T-helper 1 cell treated with Interleukin-12 subunit alpha and Interleukin-12 subunit beta and Interleukin-4 antibody, amounts not matched to agents 30 ng/mL and 1 ng/mL, for 36 hours (primary cell): ENCODE results near the gene CPSF3. TPM values are rescaled to one million over a fixed set of nuclear protein-coding genes. Genes with fewer than 3 reads are reported as not detected.

Experiments used
- intact Hi-C: fragments of 100-400 bp; cut with micrococcal nuclease; formaldehyde crosslinking; loops from one replicate; pipeline ENCODE4 v1.15.1; 2024
- total RNA-seq: library from RNA; stranded (reverse); gene quantifications from 2 replicates; pipeline ENCODE4 v1.2.3, GENCODE V29; 2022

The CPSF3 gene
- total RNA-seq, 1 donor from 2014 or later, result 46.0 TPM

GRCh38 chr2:9462886-9463697, 39.6 kb downstream of the CPSF3 start:
- intact Hi-C loops, result no loop called here

GRCh38 chr2:9463698-9464034, 40.2 kb downstream of the CPSF3 start:
- intact Hi-C loops, result no loop called here

- intact Hi-C loops, result no loop called here
Observed at GRCh38 chr2:9465170-9465569, 41.7 kb downstream of the CPSF3 start.

- intact Hi-C loops, result no loop called here
Observed at GRCh38 chr2:9466147-9466683, 42.8 kb downstream of the CPSF3 start.

- intact Hi-C loops, result no loop called here
Observed at GRCh38 chr2:9467687-9468086, 44.2 kb downstream of the CPSF3 start.

- intact Hi-C loops, result loop anchor here (5.0 to 10.0 kb wide), 2 partner anchors 144 to 976 kb away; partner anchors contain the start of gene ODC1
Observed at GRCh38 chr2:9471206-9471605, 47.8 kb downstream of the CPSF3 start.

GRCh38 chr2:9472511-9472910, 49.1 kb downstream of the CPSF3 start:
- intact Hi-C loops, result loop anchor here (5.0 to 10.0 kb wide), 2 partner anchors 142 to 975 kb away; partner anchors contain the start of gene ODC1

- intact Hi-C loops, result loop anchor here (5.0 to 10.0 kb wide), 2 partner anchors 141 to 974 kb away; partner anchors contain the start of gene ODC1
Observed at GRCh38 chr2:9473308-9473984, 50.0 kb downstream of the CPSF3 start.

- intact Hi-C loops, result loop anchor here (1.0 to 10.0 kb wide), 8 partner anchors 51 to 973 kb away; partner anchors contain the start of genes ADAM17, CPSF3, ITGB1BP1 and ODC1
Observed at GRCh38 chr2:9473985-9474360, 50.5 kb downstream of the CPSF3 start.

- intact Hi-C loops, result loop anchor here (1.0 to 10.0 kb wide), 9 partner anchors 51 to 973 kb away; partner anchors contain the start of genes ADAM17, CPSF3, ITGB1BP1 and ODC1
Observed at GRCh38 chr2:9474361-9475057, 51.1 kb downstream of the CPSF3 start, which contains the start of gene IAH1. Gene IAH1 (plus strand): TSS chr2:9474551. CDS start chr2:9474567, 16 bp downstream.

- intact Hi-C loops, result loop anchor here (10.0 kb wide), 1 partner anchor 137 kb away; no protein-coding TSS in a partner anchor
Observed at GRCh38 chr2:9477914-9478313, 54.5 kb downstream of the CPSF3 start.

GRCh38 chr2:9478526-9478925, 55.1 kb downstream of the CPSF3 start:
- intact Hi-C loops, result loop anchor here (10.0 kb wide), 1 partner anchor 136 kb away; no protein-coding TSS in a partner anchor

GRCh38 chr2:9480157-9480556, 56.7 kb downstream of the CPSF3 start:
- intact Hi-C loops, result no loop called here

GRCh38 chr2:9483107-9483506, 59.7 kb downstream of the CPSF3 start:
- intact Hi-C loops, result no loop called here

GRCh38 chr2:9484533-9484932, 61.1 kb downstream of the CPSF3 start:
- intact Hi-C loops, result no loop called here

- intact Hi-C loops, result no loop called here
Observed at GRCh38 chr2:9488583-9489547, 65.4 kb downstream of the CPSF3 start.

- intact Hi-C loops, result no loop called here
Observed at GRCh38 chr2:9490789-9491188, 67.3 kb downstream of the CPSF3 start.

- intact Hi-C loops, result no loop called here
Observed at GRCh38 chr2:9492927-9493326, 69.5 kb downstream of the CPSF3 start.

- intact Hi-C loops, result no loop called here
Observed at GRCh38 chr2:9493478-9493877, 70.0 kb downstream of the CPSF3 start.

- intact Hi-C loops, result no loop called here
Observed at GRCh38 chr2:9494081-9494480, 70.6 kb downstream of the CPSF3 start.
